ENCODE data around the gene GPHN. TPM values are rescaled to one million over a fixed set of nuclear protein-coding genes. Genes with fewer than 3 reads are reported as not detected.

GPHN gene
- total and polyA plus RNA-seq, 4 experiments from 2014 or later, result 9.0 to 18.8 (median 14.9) TPM

GRCh38 chr14:66490143-66491111 lies 17.5 kb upstream of the GPHN start:
- peaks cover 0 to 2% (median 1%) of the 10 kb centered on the region in 4 donors for H3K4me1 Mint-ChIP-seq
- no peak overlapping the region for H3K27ac Mint-ChIP-seq
- no peak for DNase-seq
- no peaks in the 10 kb centered on the region for H3K27me3 Mint-ChIP-seq
- Histone ChIP-seq H3K36me3 (ENCODE audit: insufficient read depth, low read length) (no peaks in the 10 kb centered on the region), H3K27ac (ENCODE audit: low read depth, low read length) (no peak overlapping the region), H3K27me3 (ENCODE audit: insufficient read depth, low read length) (no peaks in the 10 kb centered on the region), H3K9me3 (ENCODE audit: control insufficient read depth in 1 of 2, low read length in 2 of 2) (no peaks in the 10 kb centered on the region), H3K4me1 (ENCODE audit: insufficient read depth, low read length) (no peaks in the 10 kb centered on the region), H3K4me3 (ENCODE audit: low read length in 2 of 2) (no peak overlapping the region)
- no peaks in the 10 kb centered on the region for H3K9me3 Mint-ChIP-seq
- no peak overlapping the region for H3K4me3 Mint-ChIP-seq
- CTCF ChIA-PET (ENCODE audit: partially characterized antibody), result interaction anchor here (0.9 to 1.4 kb wide), 2 partner anchors 9 to 18 kb away, joined by 3 to 5 read pairs; partner anchors contain the start of gene GPHN
- no peaks in the 10 kb centered on the region for H3K36me3 Mint-ChIP-seq
- intact Hi-C loops (cut with micrococcal nuclease), result no loop called here
- POLR2A ChIA-PET (ENCODE audit: partially characterized antibody), result no interaction called here

- H3K27me3 Mint-ChIP-seq, result no peaks in the 10 kb centered on the region
- Histone ChIP-seq H3K27me3 (ENCODE audit: insufficient read depth, low read length) (no peaks in the 10 kb centered on the region), H3K9me3 (ENCODE audit: control insufficient read depth in 1 of 2, low read length in 2 of 2) (no peaks in the 10 kb centered on the region), H3K4me3 (ENCODE audit: low read length in 2 of 2) (no peak overlapping the region), H3K27ac (ENCODE audit: low read depth, low read length) (no peak overlapping the region), H3K36me3 (ENCODE audit: insufficient read depth, low read length) (no peaks in the 10 kb centered on the region), H3K4me1 (ENCODE audit: insufficient read depth, low read length) (peaks cover 3% of the 10 kb centered on the region)
- no peak for DNase-seq
- intact Hi-C loops (cut with micrococcal nuclease), result no loop called here
- peaks cover 0 to 11% (median 9%) of the 10 kb centered on the region in 4 donors for H3K4me1 Mint-ChIP-seq
- no peaks in the 10 kb centered on the region for H3K36me3 Mint-ChIP-seq
- ChIA-PET POLR2A (ENCODE audit: partially characterized antibody) (no interaction called here), CTCF (ENCODE audit: partially characterized antibody) (no interaction called here)
- H3K9me3 Mint-ChIP-seq, result no peaks in the 10 kb centered on the region
- H3K27ac Mint-ChIP-seq, result no peak overlapping the region
- no peak overlapping the region for H3K4me3 Mint-ChIP-seq
These were observed 14.2 kb upstream of the GPHN start for GRCh38 chr14:66493750-66494149.

GRCh38 chr14:66495218-66496098 lies 12.5 kb upstream of the GPHN start:
- Mint-ChIP-seq H3K36me3 (no peaks in the 10 kb centered on the region), H3K27ac (no peak overlapping the region), H3K4me1 (peaks cover 0 to 11% (median 9%) of the 10 kb centered on the region in 4 donors), H3K9me3 (no peaks in the 10 kb centered on the region), H3K4me3 (peak overlapping the region in 1 of 8 donors; percentile 12), H3K27me3 (no peaks in the 10 kb centered on the region)
- Histone ChIP-seq H3K27me3 (ENCODE audit: insufficient read depth, low read length) (no peaks in the 10 kb centered on the region), H3K4me3 (ENCODE audit: low read length in 2 of 2) (no peak overlapping the region), H3K27ac (ENCODE audit: low read depth, low read length) (no peak overlapping the region), H3K9me3 (ENCODE audit: control insufficient read depth in 1 of 2, low read length in 2 of 2) (no peaks in the 10 kb centered on the region), H3K36me3 (ENCODE audit: insufficient read depth, low read length) (no peaks in the 10 kb centered on the region), H3K4me1 (ENCODE audit: insufficient read depth, low read length) (peaks cover 3% of the 10 kb centered on the region)
- intact Hi-C loops (cut with micrococcal nuclease), result loop anchor here (1.0 to 5.0 kb wide), 5 partner anchors 57 to 791 kb away; no protein-coding TSS in a partner anchor
- ChIA-PET CTCF (ENCODE audit: partially characterized antibody) (interaction anchor here (0.9 to 1.3 kb wide), 4 partner anchors 13 to 196 kb away, joined by 3 to 5 read pairs (median 4); partner anchors contain the start of gene GPHN), POLR2A (ENCODE audit: partially characterized antibody) (no interaction called here)
- peak; percentile 31 to 41 (median 39) for DNase-seq

- peaks cover 3% of the 10 kb centered on the region for H3K4me1 ChIP-seq (ENCODE audit: insufficient read depth, low read length)
- intact Hi-C loops (cut with micrococcal nuclease), result loop anchor here (5.0 kb wide), 2 partner anchors 56 to 126 kb away; no protein-coding TSS in a partner anchor
- no peaks in the 10 kb centered on the region for H3K9me3 ChIP-seq (ENCODE audit: control insufficient read depth in 1 of 2, low read length in 2 of 2)
- ChIA-PET POLR2A (ENCODE audit: partially characterized antibody) (interaction anchor here (0.9 to 1.0 kb wide), 2 partner anchors 11 to 12 kb away, joined by 3 to 4 read pairs; no protein-coding TSS in a partner anchor), CTCF (ENCODE audit: partially characterized antibody) (interaction anchor here (1.0 to 1.9 kb wide), 11 partner anchors 12 to 806 kb away, joined by 3 to 8 read pairs (median 4); partner anchors contain the start of gene GPHN)
- no peaks in the 10 kb centered on the region for H3K36me3 ChIP-seq (ENCODE audit: insufficient read depth, low read length)
- H3K27ac Mint-ChIP-seq, result no peak overlapping the region
- no peaks in the 10 kb centered on the region for H3K27me3 ChIP-seq (ENCODE audit: insufficient read depth, low read length)
- DNase-seq, result no peak
- no peaks in the 10 kb centered on the region for H3K9me3 Mint-ChIP-seq
- no peak overlapping the region for H3K4me3 ChIP-seq (ENCODE audit: low read length in 2 of 2)
- no peaks in the 10 kb centered on the region for H3K27me3 Mint-ChIP-seq
- H3K4me3 Mint-ChIP-seq, result peak overlapping the region in 1 of 8 donors; percentile 59
- H3K36me3 Mint-ChIP-seq, result no peaks in the 10 kb centered on the region
- peaks cover 0 to 11% (median 9%) of the 10 kb centered on the region in 4 donors for H3K4me1 Mint-ChIP-seq
- no peak overlapping the region for H3K27ac ChIP-seq (ENCODE audit: low read depth, low read length)
These were observed 11.6 kb upstream of the GPHN start for GRCh38 chr14:66496188-66496807.

- Mint-ChIP-seq H3K9me3 (no peaks in the 10 kb centered on the region), H3K36me3 (no peaks in the 10 kb centered on the region), H3K4me1 (peaks cover 0 to 11% (median 9%) of the 10 kb centered on the region in 4 donors), H3K27me3 (no peaks in the 10 kb centered on the region), H3K4me3 (peak overlapping the region in 2 of 8 donors; percentile 44 to 59), H3K27ac (peak overlapping the region in 2 of 7 donors; percentile 19 to 31)
- Histone ChIP-seq H3K27me3 (ENCODE audit: insufficient read depth, low read length) (no peaks in the 10 kb centered on the region), H3K36me3 (ENCODE audit: insufficient read depth, low read length) (no peaks in the 10 kb centered on the region), H3K4me1 (ENCODE audit: insufficient read depth, low read length) (peaks cover 3% of the 10 kb centered on the region), H3K27ac (ENCODE audit: low read depth, low read length) (no peak overlapping the region), H3K9me3 (ENCODE audit: control insufficient read depth in 1 of 2, low read length in 2 of 2) (no peaks in the 10 kb centered on the region), H3K4me3 (ENCODE audit: low read length in 2 of 2) (no peak overlapping the region)
- POLR2A ChIA-PET (ENCODE audit: partially characterized antibody), result interaction anchor here (0.9 to 1.0 kb wide), 2 partner anchors 10 to 11 kb away, joined by 3 to 4 read pairs; no protein-coding TSS in a partner anchor
- CTCF ChIA-PET (ENCODE audit: partially characterized antibody), result interaction anchor here (1.0 to 2.6 kb wide), 11 partner anchors 11 to 805 kb away, joined by 3 to 14 read pairs (median 4); partner anchors contain the start of gene GPHN
- no peak for DNase-seq
- intact Hi-C loops (cut with micrococcal nuclease), result loop anchor here (5.0 kb wide), 2 partner anchors 55 to 125 kb away; no protein-coding TSS in a partner anchor
These were observed 11.0 kb upstream of the GPHN start for GRCh38 chr14:66496911-66497310.

GRCh38 chr14:66498311-66498710 lies 9.6 kb upstream of the GPHN start:
- no peaks in the 10 kb centered on the region for H3K9me3 ChIP-seq (ENCODE audit: control insufficient read depth in 1 of 2, low read length in 2 of 2)
- CTCF ChIA-PET (ENCODE audit: partially characterized antibody), result interaction anchor here (0.9 to 2.6 kb wide), 4 partner anchors 9 to 787 kb away, joined by 3 to 14 read pairs (median 5); partner anchors contain the start of gene GPHN
- no peaks in the 10 kb centered on the region for H3K27me3 ChIP-seq (ENCODE audit: insufficient read depth, low read length)
- H3K4me3 ChIP-seq (ENCODE audit: low read length in 2 of 2), result no peak overlapping the region
- no peak for DNase-seq
- POLR2A ChIA-PET (ENCODE audit: partially characterized antibody), result interaction anchor here (2.0 kb wide), 1 partner anchor 9 kb away, joined by 10 read pairs; the partner anchor contains the start of gene GPHN
- Mint-ChIP-seq H3K9me3 (no peaks in the 10 kb centered on the region), H3K4me3 (no peak overlapping the region), H3K27me3 (no peaks in the 10 kb centered on the region), H3K27ac (no peak overlapping the region), H3K36me3 (no peaks in the 10 kb centered on the region), H3K4me1 (peaks cover 0 to 11% (median 9%) of the 10 kb centered on the region in 4 donors)
- H3K27ac ChIP-seq (ENCODE audit: low read depth, low read length), result no peak overlapping the region
- H3K4me1 ChIP-seq (ENCODE audit: insufficient read depth, low read length), result peaks cover 3% of the 10 kb centered on the region
- H3K36me3 ChIP-seq (ENCODE audit: insufficient read depth, low read length), result no peaks in the 10 kb centered on the region
- intact Hi-C loops (cut with micrococcal nuclease), result loop anchor here (5.0 kb wide), 2 partner anchors 54 to 124 kb away; no protein-coding TSS in a partner anchor

Data from CD4-positive, alpha-beta memory T cell (primary cell).